ENCODE results near the gene CNTNAP4.

Gene CNTNAP4

GRCh38 chr16:76500006-76500405 is 222.8 kb downstream of the CNTNAP4 start:
- DNase-seq, result no peak

- no peak for DNase-seq
These were observed 224.9 kb downstream of the CNTNAP4 start for GRCh38 chr16:76502063-76502462.

- no peak for DNase-seq
These were observed 225.4 kb downstream of the CNTNAP4 start for GRCh38 chr16:76502555-76502954.

- DNase-seq, result no peak
These were observed 225.9 kb downstream of the CNTNAP4 start for GRCh38 chr16:76503091-76503490.

- no peak for DNase-seq
These were observed 234.0 kb downstream of the CNTNAP4 start for GRCh38 chr16:76511203-76511602.

GRCh38 chr16:76518781-76519180 is 241.6 kb downstream of the CNTNAP4 start:
- DNase-seq, result no peak

- DNase-seq, result no peak
These were observed 247.2 kb downstream of the CNTNAP4 start for GRCh38 chr16:76524356-76524755.

- DNase-seq, result no peak
These were observed 247.6 kb downstream of the CNTNAP4 start for GRCh38 chr16:76524769-76525168.

GRCh38 chr16:76527244-76527643 is 250.0 kb downstream of the CNTNAP4 start:
- no peak for DNase-seq

- DNase-seq, result no peak
These were observed 251.9 kb downstream of the CNTNAP4 start for GRCh38 chr16:76529120-76529519.

GRCh38 chr16:76531236-76531635 is 254.0 kb downstream of the CNTNAP4 start:
- DNase-seq, result no peak

- DNase-seq, result no peak
These were observed 255.2 kb downstream of the CNTNAP4 start for GRCh38 chr16:76532188-76532973.

GRCh38 chr16:76539609-76540008 is 262.4 kb downstream of the CNTNAP4 start:
- no peak for DNase-seq

GRCh38 chr16:76541070-76541469 is 263.9 kb downstream of the CNTNAP4 start:
- no peak for DNase-seq

GRCh38 chr16:76565542-76565941 is 288.3 kb downstream of the CNTNAP4 start:
- DNase-seq, result no peak

- DNase-seq, result no peak
These were observed 294.6 kb downstream of the CNTNAP4 start for GRCh38 chr16:76571755-76572154.

GRCh38 chr16:76573281-76573680 is 296.1 kb downstream of the CNTNAP4 start:
- no peak for DNase-seq

- no peak for DNase-seq
These were observed 297.4 kb downstream of the CNTNAP4 start for GRCh38 chr16:76574651-76575050.

- DNase-seq, result no peak
These were observed 299.3 kb downstream of the CNTNAP4 start for GRCh38 chr16:76576526-76576925.

- DNase-seq, result no peak
These were observed 299.8 kb downstream of the CNTNAP4 start for GRCh38 chr16:76577003-76577402.

GRCh38 chr16:76579277-76579922 is 302.2 kb downstream of the CNTNAP4 start:
- DNase-seq, result no peak

GRCh38 chr16:76583466-76583865 is 306.3 kb downstream of the CNTNAP4 start:
- DNase-seq, result no peak

- DNase-seq, result no peak
These were observed 306.7 kb downstream of the CNTNAP4 start for GRCh38 chr16:76583945-76584344.

- DNase-seq, result no peak
These were observed 321.3 kb downstream of the CNTNAP4 start for GRCh38 chr16:76598498-76598897.

GRCh38 chr16:76607317-76607716 is 330.1 kb downstream of the CNTNAP4 start:
- DNase-seq, result no peak

Measured in activated CD4-positive, alpha-beta T cell treated with anti-CD3 and anti-CD28 coated beads for 1 hour (primary cell).